IMR-90 (cell line): ENCODE results near the gene TMEM33. TPM values are rescaled to one million over a fixed set of nuclear protein-coding genes. Genes with fewer than 3 reads are reported as not detected.
"Not testable (repeated sequence)": the region's sequence is repeated elsewhere in the genome, so short reads cannot be mapped to it uniquely, and the experiment has no call there.

Source experiments
- ATAC-seq: fragments of 200-7000 bp; cut with Tn5 transposase; 2 replicates; pipeline ENCODE4 v1.9.1; 2020; ENCODE audit warnings: low read depth, mild to moderate bottlenecking, moderate library complexity
- BruUV-seq: library from RNA; stranded (reverse); fragments of 400-500 nt; replicated peaks from 2 replicates; lab custom pipeline; 2021; lab: Mats Ljungman, UMichigan
- CTCF ChIA-PET: fragments of 300-600 bp; formaldehyde crosslinking; extraction: SDS; loops from one replicate; lab custom pipeline; 2021; ENCODE audit warnings: antibody characterized with exemption; lab: Yijun Ruan, JAX
- POLR2A ChIA-PET: fragments of 300-600 bp; sonication (Branson Sonifier 250); formaldehyde crosslinking; loops from one replicate; lab custom pipeline; 2022; ENCODE audit warnings: antibody characterized with exemption; ENCODE audit not compliant: unreplicated experiment; lab: Charles Lee
- DNase-seq: peaks from one replicate; pipeline ENCODE4 v3.0.0; 2013
- H2AFZ ChIP-seq: replicated peaks from 2 replicates; pipeline ENCODE3; 2013; ENCODE audit warnings: low read length, mild to moderate bottlenecking; ENCODE audit not compliant: poor library complexity
- H2AK5ac ChIP-seq: 2 replicates; pipeline ENCODE4 v1.6.1; 2013; ENCODE audit warnings: low read depth, low read length, inconsistent platforms
- H2AK9ac ChIP-seq: replicated peaks from 2 replicates; pipeline ENCODE3; 2013; ENCODE audit warnings: mild to moderate bottlenecking, low read depth, low read length, moderate library complexity; ENCODE audit not compliant: poor library complexity
- H2BK120ac ChIP-seq: 2 replicates; pipeline ENCODE4 v1.6.1; 2013; ENCODE audit warnings: low read depth, low read length, inconsistent platforms
- H2BK15ac ChIP-seq: 3 replicates; pipeline ENCODE4 v1.6.1; 2013; ENCODE audit warnings: low read depth, low read length, inconsistent platforms
- H2BK20ac ChIP-seq: 2 replicates; pipeline ENCODE4 v1.6.1; 2013; ENCODE audit warnings: low read depth, mild to moderate bottlenecking, inconsistent platforms, low read length, moderate library complexity
- H2BK5ac ChIP-seq: 2 replicates; pipeline ENCODE4 v1.6.1; 2013; ENCODE audit warnings: mild to moderate bottlenecking, low read depth, low read length, inconsistent platforms; ENCODE audit not compliant: poor library complexity, severe bottlenecking
- H3K14ac ChIP-seq: replicated peaks from 2 replicates; pipeline ENCODE4 v1.6.1; 2013; ENCODE audit warnings: low read depth, low read length, inconsistent platforms
- H3K18ac ChIP-seq: 2 replicates; pipeline ENCODE4 v1.6.1; 2013; ENCODE audit warnings: low read depth, low read length, control low read depth
- H3K23ac ChIP-seq: 2 replicates; pipeline ENCODE4 v1.6.1; 2013; ENCODE audit warnings: low read depth, low read length, inconsistent platforms
- H3K27ac ChIP-seq: 2 replicates; pipeline ENCODE4 v1.5.1; 2013; ENCODE audit warnings: mild to moderate bottlenecking, control low read depth, low read length; ENCODE audit not compliant: insufficient read depth
- H3K27me3 ChIP-seq: 2 replicates; pipeline ENCODE4 v1.6.1; 2013; ENCODE audit warnings: low read length; ENCODE audit not compliant: control insufficient read depth, insufficient read depth
- H3K36me3 ChIP-seq: 2 replicates; pipeline ENCODE4 v1.6.1; 2013; ENCODE audit warnings: low read length, mixed read lengths; ENCODE audit not compliant: control insufficient read depth, insufficient read depth
- H3K4ac ChIP-seq: 2 replicates; pipeline ENCODE4 v1.6.1; 2013; ENCODE audit warnings: low read depth, low read length, inconsistent platforms
- H3K4me1 ChIP-seq: 2 replicates; pipeline ENCODE4 v1.6.1; 2013; ENCODE audit warnings: low read length, mixed read lengths; ENCODE audit not compliant: control insufficient read depth, insufficient read depth
- H3K4me2 ChIP-seq: 2 replicates; pipeline ENCODE4 v1.6.1; 2013; ENCODE audit warnings: low read depth, mild to moderate bottlenecking, control low read depth, low read length, moderate library complexity
- H3K4me3 ChIP-seq: 2 replicates; pipeline ENCODE4 v1.5.1; 2013; ENCODE audit warnings: low read depth, mild to moderate bottlenecking, control low read depth, low read length, moderate library complexity; ENCODE audit not compliant: insufficient read depth
- H3K56ac ChIP-seq: 2 replicates; pipeline ENCODE4 v1.6.1; 2013; ENCODE audit warnings: low read length, inconsistent platforms; ENCODE audit not compliant: insufficient read depth; ENCODE audit errors: extremely low read depth
- H3K79me1 ChIP-seq, 2 experiments: 2 replicates each; pipeline ENCODE4 v1.6.1; 2013; ENCODE audit warnings: low read length in 2 of 2, inconsistent platforms in 1 of 2, low read depth in 1 of 2
- H3K9ac ChIP-seq: 2 replicates; pipeline ENCODE4 v1.6.1; 2013; ENCODE audit warnings: low read depth, low read length, control low read depth
- H3K9me1 ChIP-seq: 2 replicates; pipeline ENCODE4 v1.6.1; 2013; ENCODE audit warnings: low read length, inconsistent platforms; ENCODE audit not compliant: insufficient read depth
- H3K9me3 ChIP-seq: 2 replicates; pipeline ENCODE4 v1.6.1; 2013; ENCODE audit warnings: low read length; ENCODE audit not compliant: control insufficient read depth, insufficient read depth
- H4K20me1 ChIP-seq: 2 replicates; pipeline ENCODE4 v1.6.1; 2013; ENCODE audit warnings: low read length, inconsistent platforms; ENCODE audit not compliant: insufficient read depth
- H4K5ac ChIP-seq: 2 replicates; pipeline ENCODE4 v1.6.1; 2013; ENCODE audit warnings: mild to moderate bottlenecking, low read depth, low read length, control low read depth
- H4K8ac ChIP-seq, 2 experiments: 2 replicates each; pipeline ENCODE4 v1.6.1; 2013; ENCODE audit warnings: low read depth in 2 of 2, low read length in 2 of 2, control low read depth in 1 of 2, inconsistent platforms in 1 of 2
- H4K91ac ChIP-seq: 2 replicates; pipeline ENCODE4 v1.6.1; 2013; ENCODE audit warnings: low read depth, low read length, inconsistent platforms; ENCODE audit not compliant: insufficient read depth
- WGBS, 2 experiments: methylation state at CpG; one replicate each; pipeline versions ENCODE4 v1.1.5 to v1.1.7; 2013; ENCODE audit warnings: missing lambda C conversion rate in 2 of 2; ENCODE audit not compliant: insufficient read length in 1 of 2; ENCODE audit errors: extremely low coverage in 2 of 2; 5-methylcytosine and 5-hydroxymethylcytosine counted together
- dilution Hi-C: fragments of 300-500 bp; cut with HindIII; formaldehyde crosslinking; loops from one replicate; pipeline ENCODE4 v1.14.3; 2018; ENCODE audit warnings: low sequenced_read_pairs; ENCODE audit not compliant: unreplicated experiment
- in situ Hi-C: fragments of 300-500 bp; cut with MboI; formaldehyde crosslinking; loops from 3 replicates; pipeline ENCODE4 v1.14.3; 2019; ENCODE audit warnings: low sequenced_read_pairs, inconsistent platforms, mixed read lengths
- intact Hi-C: fragments of 100-400 bp; cut with micrococcal nuclease; formaldehyde crosslinking; loops from 2 replicates; pipeline ENCODE4 v1.10.0; 2022
- polyA plus RNA-seq, 3 experiments: library from polyadenylated mRNA; depleted of rRNA; stranded (reverse); fragments of >200 nt; gene quantifications; 2 replicates each; pipeline ENCODE4 v1.2.3, GENCODE V29; 2012; ENCODE audit warnings: low replicate concordance in 1 of 3
- total RNA-seq: library from RNA; depleted of rRNA; stranded (reverse); fragments of >200 nt; gene quantifications from 2 replicates; pipeline ENCODE4 v1.2.3, GENCODE V29; 2012

Gene TMEM33
- total and polyA plus RNA-seq, 2 of the 4 experiments (the other 2 are of a cell fraction), result 23.6 to 45.5 TPM

GRCh38 chr4:41920416-41920815 is 14.8 kb upstream of the TMEM33 start:
- H2AK9ac ChIP-seq, H4K91ac ChIP-seq, H3K27ac ChIP-seq, H2BK15ac ChIP-seq, H3K9me3 ChIP-seq, DNase-seq, intact Hi-C loops, H4K20me1 ChIP-seq, H3K23ac ChIP-seq, POLR2A ChIA-PET, BruUV-seq, H3K4me3 ChIP-seq, H3K56ac ChIP-seq, dilution Hi-C loops, H3K4me1 ChIP-seq, H2AFZ ChIP-seq, H3K14ac ChIP-seq, H3K4ac ChIP-seq, H3K9ac ChIP-seq, H4K8ac ChIP-seq, H4K5ac ChIP-seq, H2BK120ac ChIP-seq, in situ Hi-C loops, H2BK20ac ChIP-seq, H3K9me1 ChIP-seq, H3K27me3 ChIP-seq, H2BK5ac ChIP-seq, H3K18ac ChIP-seq, ATAC-seq, H3K79me1 ChIP-seq, H2AK5ac ChIP-seq, H3K36me3 ChIP-seq, H3K4me2 ChIP-seq, CTCF ChIA-PET: not testable (repeated sequence)
- no CpG with 5 or more reads among the region's 2 CpGs for whole genome bisulfite sequencing, 2 experiments
